GDM1 (cell line): ENCODE results near the gene ZCCHC8.
"Not testable (repeated sequence)": the region's sequence is repeated elsewhere in the genome, so short reads cannot be mapped to it uniquely, and the experiment has no call there.

Experiments used
- DNase-seq: peaks from one replicate; lab custom pipeline; 2025; lab: John Stamatoyannopoulos, UW

The ZCCHC8 gene

GRCh38 chr12:122500685-122501488 lies at the start of gene ZCCHC8:
Gene ZCCHC8, minus strand, starts transcription at chr12:122500932. Its CDS starts 92 bp downstream, at chr12:122500840.
- peak; percentile 95 for DNase-seq

DNA sequence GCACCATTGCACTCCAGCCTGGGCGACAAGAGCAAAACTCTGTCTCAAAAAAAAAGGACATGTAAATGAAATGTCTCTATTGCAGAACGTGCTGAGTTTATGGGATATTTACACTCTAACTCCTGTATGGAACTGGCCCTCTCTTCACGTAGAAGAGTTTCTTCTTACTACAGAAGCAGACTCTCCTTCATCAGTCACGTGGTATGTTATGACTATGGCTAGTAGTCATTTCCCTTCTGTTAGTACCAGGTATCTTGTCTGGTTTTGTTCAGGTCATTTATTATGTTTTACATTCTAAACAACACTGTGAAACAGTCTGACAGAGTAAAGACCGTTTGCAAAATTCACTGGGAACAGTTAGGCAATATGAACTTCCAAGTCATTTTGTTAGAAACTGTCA lies 46.6 kb upstream of the ZCCHC8 start:
- no peak for DNase-seq

GRCh38 chr12:122545855-122546254 lies 45.1 kb upstream of the ZCCHC8 start:
- DNase-seq: no peak

- no peak for DNase-seq
These were observed 43.8 kb upstream of the ZCCHC8 start for GRCh38 chr12:122544537-122544936.

- DNase-seq: no peak
These were observed 37.8 kb upstream of the ZCCHC8 start for GRCh38 chr12:122538496-122538895.

DNA sequence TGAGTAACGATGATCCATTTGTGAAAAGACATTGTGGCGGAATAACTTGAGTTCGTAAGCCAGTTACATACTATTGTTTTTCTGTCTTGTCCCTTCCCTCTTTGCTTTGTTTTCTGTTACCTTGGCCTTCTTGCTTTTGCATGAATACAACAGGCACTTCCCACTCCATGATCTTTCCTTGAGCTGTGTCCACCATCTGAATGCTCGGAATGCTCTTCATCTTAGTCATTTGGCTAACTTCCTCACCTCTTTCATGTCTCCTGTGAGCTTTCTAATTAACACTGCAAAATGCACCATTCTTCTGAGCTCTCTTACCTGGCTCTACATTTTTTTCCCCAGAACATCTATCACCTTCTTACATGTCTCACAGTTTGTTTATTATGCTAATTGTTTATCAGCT lies 36.3 kb upstream of the ZCCHC8 start:
- DNase-seq: no peak

DNA sequence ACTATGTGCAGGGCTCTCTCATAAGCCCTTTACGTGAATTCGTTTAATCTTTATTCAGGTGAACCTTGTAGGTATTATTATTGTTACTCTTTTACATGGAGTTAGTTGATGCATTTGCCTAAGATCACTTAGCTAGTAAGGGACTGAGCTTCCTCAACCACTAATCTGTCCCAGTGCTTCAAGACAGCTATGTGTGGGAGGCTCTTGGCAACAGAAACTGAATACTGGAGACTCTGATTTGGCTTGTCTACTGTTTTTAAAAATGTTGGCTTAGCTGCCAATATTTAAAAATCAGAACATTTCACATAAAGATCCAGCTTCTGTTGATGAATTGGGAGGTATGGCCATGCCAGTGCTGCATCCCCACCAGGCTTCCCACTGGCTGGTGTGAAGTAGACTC lies 33.1 kb upstream of the ZCCHC8 start:
- DNase-seq: no peak

- DNase-seq: no peak
These were observed 28.3 kb upstream of the ZCCHC8 start for GRCh38 chr12:122528992-122529391.

DNA sequence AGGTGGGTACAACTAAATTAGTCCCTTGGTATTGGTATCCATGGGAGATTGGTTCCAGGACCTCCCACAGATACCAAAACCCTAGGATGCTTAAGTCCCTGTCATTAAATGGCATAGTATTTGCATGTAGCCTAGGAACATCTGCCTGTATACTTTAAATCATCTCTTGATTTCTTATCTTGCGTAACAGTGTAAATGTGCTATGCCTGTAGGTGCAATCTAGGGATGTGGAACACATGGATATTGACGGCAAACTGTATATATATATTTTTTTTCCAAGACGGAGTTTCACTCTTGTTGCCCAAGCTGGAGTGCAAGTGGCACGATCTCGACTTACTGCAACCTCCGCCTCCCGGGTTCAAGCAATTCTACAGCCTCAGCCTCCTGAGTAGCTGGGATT lies 27.9 kb upstream of the ZCCHC8 start:
- no peak for DNase-seq

GRCh38 chr12:122527478-122527944 lies 26.8 kb upstream of the ZCCHC8 start:
- DNase-seq: peak; percentile 10

DNA sequence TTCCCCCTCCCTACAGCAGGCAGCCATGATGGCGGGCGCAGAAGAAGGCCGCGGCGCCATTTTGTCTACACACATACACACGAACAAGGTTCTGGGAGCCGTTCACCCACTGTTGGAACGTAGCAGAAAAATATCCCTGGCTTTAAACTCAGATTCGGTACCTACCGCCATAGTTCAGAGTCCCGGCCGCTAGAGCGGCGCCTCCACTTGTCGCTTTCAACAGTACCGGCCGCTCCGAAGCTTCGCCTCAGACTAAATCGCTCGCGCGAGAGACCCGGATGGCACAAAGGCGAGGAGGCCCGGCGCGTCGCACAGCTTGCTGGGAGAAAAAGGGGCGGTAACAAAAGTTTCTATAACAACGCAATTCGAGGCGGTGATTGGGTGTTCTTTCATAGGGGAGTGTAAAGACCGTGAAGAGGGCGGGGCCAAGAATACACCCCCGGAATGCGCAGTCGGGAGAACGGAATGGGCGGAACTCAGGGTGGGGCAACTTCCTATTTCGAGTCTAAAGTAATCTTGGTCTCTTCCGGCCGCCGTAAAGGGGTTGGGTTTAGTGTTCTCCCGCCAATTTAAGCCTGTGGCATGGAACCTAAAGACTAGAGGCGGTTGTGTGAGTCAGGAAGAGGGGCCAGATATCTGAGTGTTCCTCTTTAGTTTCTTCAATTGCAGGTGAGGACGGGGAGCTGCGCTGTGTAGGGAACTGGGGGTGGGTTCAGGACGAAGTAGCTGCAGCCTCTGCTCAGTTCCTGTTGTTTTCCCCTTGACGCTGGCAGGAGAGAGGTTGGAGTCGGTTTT lies 26.1 kb upstream of the ZCCHC8 start, which contains the start of the genes KNTC1 and RSRC2:
Gene KNTC1 (plus strand): TSS at position 567 of the 795 bp plus-strand sequence. CDS start 2,815 bp downstream, outside the sequence.
Gene RSRC2 (minus strand): TSS at position 254 of the 795 bp plus-strand sequence. CDS start 83 bp downstream, at position 171.
- peak; percentile 98 for DNase-seq

DNA sequence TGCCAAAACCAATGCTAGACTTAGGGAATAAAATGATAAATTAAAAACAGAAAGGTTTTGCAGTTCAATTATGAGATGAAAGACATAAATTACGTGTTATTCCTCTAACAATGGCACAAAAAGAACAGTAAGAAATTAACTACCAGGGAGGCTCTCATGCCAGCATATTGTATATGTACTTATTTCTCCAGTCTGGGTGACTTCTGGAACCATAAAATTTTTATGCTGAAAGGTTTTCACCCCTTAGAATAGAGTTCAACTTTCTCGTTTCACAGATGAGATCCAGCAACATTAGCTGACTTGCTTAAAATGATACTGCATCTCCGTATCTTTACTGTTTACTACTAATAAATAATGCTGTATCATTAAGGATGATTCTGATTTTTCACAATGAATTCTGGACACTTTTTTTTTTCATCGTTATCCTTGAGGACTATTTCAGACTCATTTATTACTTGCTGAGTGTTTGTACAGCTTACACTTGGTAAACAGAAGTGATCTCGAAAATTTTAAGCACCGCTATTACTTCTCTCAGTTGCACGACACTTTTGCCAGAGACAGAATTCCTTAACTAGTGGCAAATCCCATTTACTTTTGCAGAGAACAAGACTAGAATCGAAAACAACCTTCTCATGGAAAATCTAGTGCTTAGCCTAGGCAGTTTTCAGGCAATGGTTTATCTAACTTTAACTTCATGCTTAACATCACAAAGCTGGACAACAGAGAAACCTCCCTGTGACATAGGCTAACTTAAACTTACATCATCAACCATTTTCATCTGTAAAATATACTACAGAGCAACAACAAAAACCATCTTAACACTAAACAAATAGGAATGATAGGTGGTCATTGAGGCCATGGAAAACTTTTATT lies 23.4 kb upstream of the ZCCHC8 start:
- DNase-seq: no peak

GRCh38 chr12:122523280-122523679 lies 22.5 kb upstream of the ZCCHC8 start:
- no peak for DNase-seq

- no peak for DNase-seq
These were observed 19.9 kb upstream of the ZCCHC8 start for GRCh38 chr12:122520676-122521075.

DNA sequence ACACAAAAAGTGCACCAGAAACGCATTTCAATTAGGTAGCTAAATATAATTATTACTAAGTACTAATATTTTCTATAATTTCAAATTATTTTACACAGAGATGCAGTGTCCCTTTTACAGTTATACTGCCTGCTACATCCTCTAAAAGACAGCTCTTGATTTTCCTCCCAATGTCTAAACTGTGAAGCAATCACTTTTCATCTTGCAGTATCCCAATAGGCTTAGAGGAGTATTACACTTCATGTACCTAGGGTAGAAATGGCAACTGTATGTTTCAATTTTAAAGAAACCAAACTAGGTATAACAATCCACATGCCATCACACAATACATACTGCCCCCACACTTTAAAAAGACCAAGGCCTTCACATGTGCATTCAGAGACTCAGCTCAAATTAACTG lies 18.7 kb upstream of the ZCCHC8 start:
- no peak for DNase-seq

GRCh38 chr12:122518908-122519307 lies 18.2 kb upstream of the ZCCHC8 start:
- no peak for DNase-seq

- DNase-seq: no peak
These were observed 17.1 kb upstream of the ZCCHC8 start for GRCh38 chr12:122517877-122518276.

GRCh38 chr12:122516544-122517361 lies 16.0 kb upstream of the ZCCHC8 start:
- DNase-seq: no peak

DNA sequence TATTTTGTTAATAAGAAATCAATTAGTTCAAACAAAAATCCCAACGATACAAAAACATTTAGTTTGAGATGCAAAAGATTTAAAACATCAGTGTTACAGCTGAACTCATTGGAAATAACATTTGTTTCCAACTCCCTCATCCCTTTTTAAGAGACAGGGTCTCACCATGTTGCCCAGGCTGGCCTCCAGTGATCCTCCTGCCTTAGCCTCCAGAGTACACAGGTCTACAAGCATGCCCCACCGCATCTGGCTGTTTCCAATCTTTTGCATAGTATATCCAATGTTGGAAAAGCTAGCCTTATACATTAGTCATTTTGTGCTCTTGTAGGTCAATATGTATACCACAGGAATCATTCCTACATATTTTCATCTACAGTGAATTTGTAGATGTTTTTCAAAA lies 14.5 kb upstream of the ZCCHC8 start:
- DNase-seq: no peak

DNA sequence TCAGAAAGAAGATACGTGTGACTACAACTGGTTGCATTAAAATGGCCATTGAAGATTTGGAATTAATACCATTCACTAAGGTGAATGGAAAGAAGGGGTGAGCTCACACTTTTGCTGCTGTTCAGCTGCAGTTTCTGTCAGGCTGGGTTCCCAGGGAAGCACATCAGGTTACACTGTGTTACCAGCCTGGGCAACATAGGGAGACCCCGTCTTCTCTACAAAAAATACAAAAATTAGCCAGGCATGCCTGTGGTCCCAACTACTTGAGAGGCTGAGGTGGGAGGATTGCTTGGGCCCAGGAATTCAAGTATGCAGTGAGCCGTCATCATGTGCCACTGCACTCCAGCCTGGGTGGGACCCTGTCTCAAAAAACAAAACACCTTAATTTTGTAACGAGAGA lies 12.9 kb upstream of the ZCCHC8 start:
- DNase-seq: no peak

DNA sequence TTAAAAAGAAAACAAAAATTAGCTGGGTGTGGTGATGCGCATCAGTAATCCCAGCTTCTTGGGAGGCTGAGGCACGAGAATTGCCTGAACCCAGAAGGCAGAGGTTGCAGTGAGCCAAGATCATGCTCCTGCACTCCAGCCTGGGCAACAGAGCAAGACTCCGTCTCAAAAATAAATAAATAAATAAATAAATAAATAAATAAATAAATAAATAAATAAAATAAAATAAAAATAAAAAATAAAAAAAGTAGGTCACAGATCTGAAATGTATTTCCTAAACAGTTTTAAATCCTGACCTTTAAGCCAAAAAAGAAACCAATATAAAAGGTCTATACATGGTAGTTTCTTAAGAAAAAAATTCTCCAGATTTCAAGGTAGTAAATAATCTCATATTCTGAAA lies 12.3 kb upstream of the ZCCHC8 start:
- DNase-seq: not testable (repeated sequence)
